Breast epithelium (tissue), 3 donors: Measurements from ENCODE around the gene CCNL1.
A peak's percentile ranks its signal among the peaks of the same experiment; 100 is the strongest.

ENCODE experiments used
- POLR2AphosphoS5 ChIP-seq, 3 donors: sonication (generic); formaldehyde crosslinking; IDR thresholded peaks; one replicate each; pipeline ENCODE4 v1.6.1; 2017; ENCODE audit warnings: antibody characterized with exemption in 3 of 3
- TF ChIP-seq, protein P1 (sequence below), 3 donors: fragments of 450-650 bp; IDR thresholded peaks; one replicate each; pipeline ENCODE4 v1.5.1; 2016 to 2017; ENCODE audit warnings: antibody characterized with exemption in 3 of 3, mild to moderate bottlenecking in 3 of 3, moderate library complexity in 3 of 3

DNA sequence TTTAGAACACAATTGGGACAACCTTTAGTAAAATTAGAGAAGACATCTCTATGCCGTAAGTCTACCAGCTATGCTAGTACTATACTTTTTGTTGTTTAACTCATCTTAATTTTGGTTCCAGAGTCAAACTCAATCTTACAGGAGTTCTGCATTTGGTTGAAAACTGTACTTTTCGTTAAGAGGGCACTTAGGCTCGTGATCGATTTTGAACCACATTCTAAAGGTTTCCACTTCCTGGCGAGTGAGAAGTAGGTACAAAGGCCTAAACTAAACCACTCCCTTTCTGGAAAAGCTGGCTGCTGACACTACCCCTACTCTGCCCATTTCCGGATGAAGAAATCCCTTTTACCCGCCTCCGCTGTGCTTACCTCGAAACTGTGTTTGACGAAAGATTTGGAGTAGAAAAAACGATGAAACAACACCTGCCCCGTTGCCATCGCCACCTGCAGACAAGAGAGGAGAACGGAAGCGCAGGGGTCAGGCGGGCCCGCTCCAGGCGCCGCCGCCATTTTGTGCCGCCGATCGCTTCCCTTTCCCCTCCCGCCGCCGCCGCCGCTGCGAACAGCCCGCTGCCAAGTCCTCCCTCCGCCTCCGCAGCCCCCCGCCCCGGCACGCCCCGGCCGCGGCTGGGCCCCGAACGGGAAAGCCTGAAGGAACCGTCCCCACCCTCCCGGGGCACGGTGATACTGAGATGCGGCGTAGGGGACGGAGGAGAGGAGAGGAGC lies 748 bp downstream of the CCNL1 start:
- TF ChIP-seq, protein P1, sequence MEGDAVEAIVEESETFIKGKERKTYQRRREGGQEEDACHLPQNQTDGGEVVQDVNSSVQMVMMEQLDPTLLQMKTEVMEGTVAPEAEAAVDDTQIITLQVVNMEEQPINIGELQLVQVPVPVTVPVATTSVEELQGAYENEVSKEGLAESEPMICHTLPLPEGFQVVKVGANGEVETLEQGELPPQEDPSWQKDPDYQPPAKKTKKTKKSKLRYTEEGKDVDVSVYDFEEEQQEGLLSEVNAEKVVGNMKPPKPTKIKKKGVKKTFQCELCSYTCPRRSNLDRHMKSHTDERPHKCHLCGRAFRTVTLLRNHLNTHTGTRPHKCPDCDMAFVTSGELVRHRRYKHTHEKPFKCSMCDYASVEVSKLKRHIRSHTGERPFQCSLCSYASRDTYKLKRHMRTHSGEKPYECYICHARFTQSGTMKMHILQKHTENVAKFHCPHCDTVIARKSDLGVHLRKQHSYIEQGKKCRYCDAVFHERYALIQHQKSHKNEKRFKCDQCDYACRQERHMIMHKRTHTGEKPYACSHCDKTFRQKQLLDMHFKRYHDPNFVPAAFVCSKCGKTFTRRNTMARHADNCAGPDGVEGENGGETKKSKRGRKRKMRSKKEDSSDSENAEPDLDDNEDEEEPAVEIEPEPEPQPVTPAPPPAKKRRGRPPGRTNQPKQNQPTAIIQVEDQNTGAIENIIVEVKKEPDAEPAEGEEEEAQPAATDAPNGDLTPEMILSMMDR (IDR thresholded peaks at IDR 0.05), result no peak
- peak in 2 of 3 donors; percentile 8 to 31 for TF ChIP-seq POLR2AphosphoS5 (IDR thresholded peaks at IDR 0.05)
